Upper lobe of right lung (tissue), 1 donor: Measurements from ENCODE around the gene HEPACAM2. TPM values are rescaled to one million over a fixed set of nuclear protein-coding genes. Genes with fewer than 3 reads are reported as not detected.
A peak's percentile ranks its signal among the peaks of the same experiment; 100 is the strongest.

Experiments used
- ATAC-seq: fragments of 200-7000 bp; cut with Tn5 transposase; one replicate; pipeline ENCODE4 v1.9.1; 2020; ENCODE audit warnings: mild to moderate bottlenecking, moderate library complexity
- DNase-seq: peaks from one replicate; pipeline ENCODE4 v3.0.0-alpha.2; 2020
- H3K27ac ChIP-seq: fragments of 200-600 bp; one replicate; pipeline ENCODE4 v1.8.0; 2022
- H3K27me3 ChIP-seq: fragments of 200-600 bp; one replicate; pipeline ENCODE4 v1.8.0; 2022; ENCODE audit warnings: mild to moderate bottlenecking
- H3K36me3 ChIP-seq: fragments of 200-600 bp; one replicate; pipeline ENCODE4 v1.8.0; 2022
- H3K4me1 ChIP-seq: fragments of 200-600 bp; one replicate; pipeline ENCODE4 v1.8.0; 2022
- H3K4me3 ChIP-seq: fragments of 200-600 bp; one replicate; pipeline ENCODE4 v1.8.0; 2022; ENCODE audit warnings: mild to moderate bottlenecking
- H3K9me3 ChIP-seq: fragments of 200-600 bp; one replicate; pipeline ENCODE4 v1.8.0; 2022
- CTCF ChIP-seq: fragments of 200-600 bp; IDR thresholded peaks from one replicate; pipeline ENCODE4 v1.8.0; 2022; ENCODE audit warnings: antibody characterized with exemption
- intact Hi-C: fragments of 100-400 bp; cut with DNase I; formaldehyde crosslinking; loops from one replicate; pipeline ENCODE4 v1.11.0; 2022
- total RNA-seq: library from RNA; stranded (reverse); fragmentation: NEBNext Ultra II Directional; extraction: Animal tissue kit (Norgen Biotek cat#: 25700); gene quantifications from one replicate; pipeline ENCODE4 v1.2.1, GENCODE V29; 2021
- donor health status: DM: no; HTN: yes; CAD: no; lungs with severe emphysema.

Gene HEPACAM2
- total RNA-seq, 1 donor from 2014 or later, result not detected

- no peak for TF ChIP-seq CTCF
- ATAC-seq, result peak; percentile 59
- Histone ChIP-seq H3K9me3 (no peaks in the 10 kb centered on the region), H3K27ac (no peak overlapping the region), H3K4me3 (no peak overlapping the region), H3K36me3 (peaks cover 26% of the 10 kb centered on the region), H3K4me1 (peaks cover 20% of the 10 kb centered on the region), H3K27me3 (no peaks in the 10 kb centered on the region)
- intact Hi-C loops, result no loop called here
- no peak for DNase-seq
These were observed 80.9 kb downstream of the HEPACAM2 start for GRCh38 chr7:93145354-93145753.

GRCh38 chr7:93142127-93142526 lies 84.1 kb downstream of the HEPACAM2 start:
- DNase-seq (no peak), ATAC-seq (no peak)
- Histone ChIP-seq H3K27ac (no peak overlapping the region), H3K4me1 (peaks cover 18% of the 10 kb centered on the region), H3K36me3 (peaks cover 50% of the 10 kb centered on the region), H3K4me3 (no peak overlapping the region), H3K9me3 (no peaks in the 10 kb centered on the region), H3K27me3 (no peaks in the 10 kb centered on the region)
- no peak for TF ChIP-seq CTCF
- intact Hi-C loops, result no loop called here

- no peak overlapping the region for H3K27ac ChIP-seq
- DNase-seq (no peak), ATAC-seq (peak; percentile 77)
- H3K4me3 ChIP-seq, result no peak overlapping the region
- no peaks in the 10 kb centered on the region for H3K27me3 ChIP-seq
- no peaks in the 10 kb centered on the region for H3K9me3 ChIP-seq
- no peak for TF ChIP-seq CTCF
- peaks cover 4% of the 10 kb centered on the region for H3K4me1 ChIP-seq
- H3K36me3 ChIP-seq, result peaks cover 56% of the 10 kb centered on the region
- intact Hi-C loops, result no loop called here
These were observed 85.6 kb downstream of the HEPACAM2 start for GRCh38 chr7:93140582-93141191.

- DNase-seq, result no peak
- ATAC-seq, result no peak
- peaks cover 50% of the 10 kb centered on the region for H3K36me3 ChIP-seq
These were observed 87.7 kb downstream of the HEPACAM2 start for GRCh38 chr7:93138576-93138975.

More at GRCh38 chr7:93138576-93138975, 87.7 kb downstream of the HEPACAM2 start:
- Histone ChIP-seq H3K4me3 (no peak overlapping the region), H3K27ac (no peak overlapping the region), H3K4me1 (no peaks in the 10 kb centered on the region), H3K27me3 (no peaks in the 10 kb centered on the region), H3K9me3 (peaks cover 12% of the 10 kb centered on the region)
- TF ChIP-seq CTCF, result no peak
- intact Hi-C loops, result no loop called here

Other genes with a start within 250 kb of the HEPACAM2 start
- gene SAMD9, start 108.5 kb downstream of the HEPACAM2 start, total RNA-seq, result 21.2 TPM
- gene SAMD9L, start 78.1 kb downstream of the HEPACAM2 start, total RNA-seq, result 46.5 TPM
- 30.2 TPM for gene VPS50, start 5.9 kb upstream of the HEPACAM2 start, total RNA-seq